CD4-positive, alpha-beta T cell treated with Interleukin-15 for 1 hour (primary cell): Measurements from ENCODE around the gene LAMTOR5.
"Not testable (repeated sequence)": the region's sequence is repeated elsewhere in the genome, so short reads cannot be mapped to it uniquely, and the experiment has no call there.

Source experiments
- DNase-seq: peaks from one replicate; pipeline ENCODE4 v3.0.0-alpha.2; 2020

The LAMTOR5 gene

GRCh38 chr1:110407260-110408210 lies at the start of gene LAMTOR5:
Gene LAMTOR5, minus strand, starts transcription at chr1:110407694. Its CDS starts 74 bp downstream, at chr1:110407620.
- peak; percentile 91 for DNase-seq

- no peak for DNase-seq
Measured at GRCh38 chr1:110457206-110457605, 49.7 kb upstream of the LAMTOR5 start.

- no peak for DNase-seq
Measured at GRCh38 chr1:110455151-110455550, 47.7 kb upstream of the LAMTOR5 start.

GRCh38 chr1:110454328-110454727 lies 46.8 kb upstream of the LAMTOR5 start:
- DNase-seq: no peak

DNA sequence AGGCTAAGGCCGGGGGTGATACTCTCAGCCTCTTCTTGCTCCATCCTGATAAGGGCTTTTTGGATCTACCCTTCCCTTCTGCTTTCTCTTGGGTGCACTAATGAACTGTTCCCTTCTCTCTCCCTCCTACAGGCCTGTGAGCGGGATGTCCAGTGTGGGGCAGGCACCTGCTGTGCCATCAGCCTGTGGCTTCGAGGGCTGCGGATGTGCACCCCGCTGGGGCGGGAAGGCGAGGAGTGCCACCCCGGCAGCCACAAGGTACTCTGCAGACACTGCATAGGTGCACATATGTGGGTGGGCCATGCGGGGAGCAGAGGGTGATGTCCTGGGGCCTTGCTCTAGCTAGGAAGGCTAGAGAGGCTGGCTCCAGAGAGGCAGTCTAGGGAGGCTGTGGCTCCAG lies 46.3 kb upstream of the LAMTOR5 start:
- DNase-seq: no peak

DNA sequence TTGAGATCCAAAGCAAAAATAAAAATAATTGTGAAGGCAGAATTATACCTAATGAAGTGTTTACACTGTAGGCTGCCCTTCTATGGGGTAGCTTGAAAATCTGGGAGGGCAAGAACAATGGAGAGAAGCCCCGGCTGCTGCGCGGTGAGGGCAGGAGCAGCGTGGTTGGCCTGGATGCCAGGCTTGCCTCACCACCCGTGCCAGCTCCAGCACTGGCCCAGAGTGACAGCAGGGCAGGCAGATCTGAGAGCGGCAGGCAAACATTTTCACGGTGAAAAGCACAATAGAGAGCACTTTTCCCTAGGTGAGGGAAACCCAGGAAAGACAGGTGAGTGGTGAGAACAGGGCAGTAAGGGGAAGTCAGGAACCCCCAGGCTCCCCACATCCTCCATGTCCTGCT lies 44.8 kb upstream of the LAMTOR5 start:
- no peak for DNase-seq

DNA sequence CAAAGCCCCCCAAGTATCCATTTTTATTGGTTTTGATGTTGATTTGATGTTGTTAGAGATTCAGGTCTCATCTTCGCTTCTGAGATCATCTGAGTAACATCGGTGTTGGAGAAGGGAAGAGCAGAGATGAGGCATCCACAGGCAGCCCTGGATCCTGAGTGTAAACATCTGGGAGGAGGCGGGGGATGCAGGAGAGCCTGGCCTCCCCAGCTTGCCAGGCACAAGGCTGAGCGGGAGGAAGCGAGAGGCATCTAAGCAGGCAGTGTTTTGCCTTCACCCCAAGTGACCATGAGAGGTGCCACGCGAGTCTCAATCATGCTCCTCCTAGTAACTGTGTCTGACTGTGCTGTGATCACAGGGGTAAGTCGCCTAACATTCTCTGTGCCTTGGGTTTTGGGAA lies 43.4 kb upstream of the LAMTOR5 start, which contains the start of gene PROK1:
Gene PROK1 (plus strand): TSS at position 221 of the 400 bp plus-strand sequence. CDS start 68 bp downstream, at position 289.
- no peak for DNase-seq

DNA sequence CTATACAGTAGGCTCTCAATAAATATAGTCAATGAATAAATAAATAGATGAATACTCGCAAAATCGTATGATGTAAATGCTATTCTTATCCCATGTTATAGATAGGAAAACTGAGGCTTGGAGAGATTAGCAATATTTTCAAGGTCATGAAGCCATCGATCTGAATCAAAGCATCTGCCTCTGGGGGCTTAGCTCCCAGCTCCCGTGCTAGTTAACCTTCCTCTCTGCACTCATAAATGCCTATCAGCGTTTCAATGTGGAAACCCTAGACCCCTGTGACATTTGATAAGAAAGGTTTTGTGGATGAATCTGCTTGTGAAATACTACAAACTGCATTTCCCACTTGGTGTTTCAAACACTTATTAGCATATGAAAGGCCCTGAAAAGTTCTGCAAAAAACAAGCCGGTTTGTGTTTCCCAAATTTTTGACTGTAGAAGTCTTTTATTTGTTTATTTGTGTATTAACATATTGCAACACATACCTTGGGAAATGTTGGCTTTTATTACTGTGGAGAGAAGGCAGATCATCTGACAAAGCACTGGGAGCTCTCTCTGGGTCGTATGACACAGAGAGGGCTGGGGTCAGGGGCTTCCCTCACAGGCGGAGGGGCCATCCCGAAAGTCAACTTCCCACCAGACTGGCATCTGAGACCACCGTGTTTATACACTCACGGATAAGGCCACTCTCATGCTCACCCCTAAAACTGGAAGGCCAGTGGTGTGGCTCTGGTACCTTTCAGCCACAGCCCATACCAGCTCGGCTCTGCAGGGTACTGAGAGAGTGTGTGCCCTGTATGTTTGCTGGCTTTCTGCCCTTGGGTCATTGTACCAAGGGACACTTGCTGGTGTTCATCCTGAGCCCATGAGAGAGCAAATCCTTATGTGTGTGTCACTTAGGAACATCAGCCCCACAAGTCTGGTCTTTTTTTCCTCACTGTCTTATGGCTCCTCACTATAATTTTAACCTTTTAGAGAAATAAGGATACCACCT lies 42.5 kb upstream of the LAMTOR5 start:
- DNase-seq: no peak

- DNase-seq: no peak
Measured at GRCh38 chr1:110444561-110444960, 37.1 kb upstream of the LAMTOR5 start.

DNA sequence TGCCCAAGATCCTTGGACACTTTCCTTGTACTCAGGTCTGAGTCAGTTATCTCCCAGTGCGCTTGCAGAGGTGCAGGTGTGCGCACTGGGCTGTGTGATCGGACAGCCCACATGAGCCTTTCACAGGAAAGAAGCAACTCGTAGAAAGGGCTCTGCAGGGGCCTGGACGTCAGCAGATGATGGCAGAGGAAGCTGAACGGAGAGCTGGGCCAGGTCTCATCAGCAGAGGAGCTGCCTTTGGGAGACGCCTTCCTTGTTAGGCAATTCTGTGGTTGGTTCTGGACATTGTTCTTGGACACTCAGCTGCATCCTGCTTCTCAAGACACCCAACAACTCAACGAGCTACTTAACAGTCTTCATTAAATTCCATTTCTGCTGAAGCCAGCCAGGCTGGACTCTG lies 36.0 kb upstream of the LAMTOR5 start:
- no peak for DNase-seq

DNA sequence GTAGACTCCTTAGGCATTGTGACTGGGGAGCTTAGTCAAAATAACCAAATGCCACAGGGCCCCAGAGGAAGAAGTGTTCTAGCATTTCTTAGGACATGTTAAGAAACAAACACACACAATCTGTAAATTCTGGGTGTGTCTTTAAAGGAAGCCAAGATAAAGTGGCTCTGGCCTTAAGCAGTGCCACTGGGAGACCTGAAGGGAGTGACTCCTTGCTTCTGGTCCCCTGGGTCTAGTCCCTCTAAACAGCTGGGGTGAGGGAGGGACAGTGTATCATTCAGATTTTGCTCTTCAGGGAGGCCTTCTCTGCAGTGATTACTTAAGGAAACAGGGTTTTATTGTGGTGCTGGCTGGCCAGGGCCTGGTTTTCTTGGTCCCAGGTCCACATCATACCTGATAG lies 34.4 kb upstream of the LAMTOR5 start:
- DNase-seq: no peak

DNA sequence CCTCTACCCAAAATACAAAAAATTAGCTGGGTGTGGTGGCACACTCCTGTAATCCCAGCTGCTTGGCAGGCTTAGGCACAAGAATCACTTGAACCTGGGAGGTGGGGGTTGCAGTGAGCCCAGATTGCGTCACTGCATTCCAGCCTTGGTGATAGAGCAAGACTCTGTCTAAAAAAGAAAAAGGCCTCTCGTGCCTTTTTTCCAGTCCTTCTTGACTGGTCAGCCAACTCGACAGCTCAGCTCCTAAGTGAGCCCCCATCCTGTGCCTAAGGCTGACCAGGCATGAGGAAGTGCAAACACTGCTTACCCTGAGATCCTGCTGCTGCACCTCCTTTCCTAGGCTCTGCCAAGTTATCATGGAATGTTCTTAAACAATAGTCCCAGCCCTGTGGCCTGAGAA lies 33.4 kb upstream of the LAMTOR5 start:
- DNase-seq: no peak

- DNase-seq: not testable (repeated sequence)
Measured at GRCh38 chr1:110439873-110440272, 32.4 kb upstream of the LAMTOR5 start.

- DNase-seq: no peak
Measured at GRCh38 chr1:110438893-110439292, 31.4 kb upstream of the LAMTOR5 start.

DNA sequence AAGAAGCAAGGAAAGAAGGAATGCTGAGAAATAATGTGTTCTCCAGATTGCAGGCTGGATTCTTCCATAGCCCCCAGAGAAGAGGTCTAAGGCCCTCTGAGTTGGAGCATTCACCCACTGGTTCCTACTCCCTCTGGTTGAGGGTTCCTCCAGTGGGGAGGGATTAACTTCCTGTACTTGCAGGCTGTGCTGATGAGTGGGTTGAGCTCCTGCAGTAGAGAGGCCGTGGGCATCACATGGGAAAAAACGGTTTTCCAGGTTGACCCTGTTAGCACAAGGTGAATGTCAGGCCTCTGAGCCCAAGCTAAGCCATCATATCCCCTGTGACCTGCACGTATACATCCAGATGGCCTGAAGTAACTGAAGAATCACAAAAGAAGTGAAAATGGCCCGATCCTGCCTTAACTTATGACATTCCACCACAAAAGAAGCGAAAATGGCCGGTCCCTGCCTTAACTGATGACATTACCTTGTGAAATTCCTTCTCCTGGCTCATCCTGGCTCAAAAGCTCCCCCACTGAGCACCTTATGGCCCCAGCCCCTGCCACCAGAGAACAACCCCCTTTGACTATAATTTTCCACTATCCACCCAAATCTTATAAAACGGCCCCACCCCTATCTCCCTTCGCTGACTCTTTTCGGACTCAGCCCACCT lies 30.3 kb upstream of the LAMTOR5 start:
- DNase-seq: not testable (repeated sequence)

DNA sequence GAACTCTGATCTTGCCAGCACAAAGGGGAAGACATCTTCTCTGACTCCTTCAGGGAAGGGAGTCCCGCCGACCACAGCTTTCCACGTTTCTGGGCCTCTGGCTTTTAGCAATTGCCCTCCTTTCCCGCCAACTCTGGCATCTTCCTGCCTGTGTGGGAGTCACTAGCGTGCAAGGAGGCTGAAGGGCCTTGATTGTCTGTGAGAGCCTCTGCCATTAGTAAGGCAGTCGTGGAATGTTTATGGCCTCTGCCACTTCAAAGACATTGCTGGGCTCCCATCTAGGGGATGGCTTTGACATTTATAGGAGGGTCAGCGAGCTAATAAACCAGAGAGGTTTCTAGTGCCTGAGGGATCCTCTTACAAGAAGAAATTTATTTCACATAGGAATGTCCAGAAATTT lies 29.1 kb upstream of the LAMTOR5 start:
- DNase-seq: no peak

DNA sequence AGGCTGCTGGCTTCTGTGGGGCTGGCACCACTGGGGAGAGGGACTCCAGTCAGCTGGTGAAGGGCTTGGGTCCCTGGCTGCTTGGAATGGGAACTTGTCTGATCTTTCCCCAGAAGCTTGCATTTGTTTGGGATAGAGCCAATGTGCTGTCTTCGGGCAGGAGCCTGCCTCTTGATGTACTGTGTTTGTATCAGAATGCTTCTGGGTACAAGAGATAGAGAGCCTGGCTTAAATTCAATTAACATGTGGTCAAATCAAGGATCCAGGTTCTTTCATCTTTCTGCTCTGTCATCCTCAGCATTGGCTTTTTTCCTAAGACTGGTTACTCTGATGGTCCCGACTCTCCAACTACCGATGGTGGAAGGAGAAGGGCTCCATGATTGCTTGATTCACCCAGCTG lies 27.5 kb upstream of the LAMTOR5 start:
- no peak for DNase-seq

DNA sequence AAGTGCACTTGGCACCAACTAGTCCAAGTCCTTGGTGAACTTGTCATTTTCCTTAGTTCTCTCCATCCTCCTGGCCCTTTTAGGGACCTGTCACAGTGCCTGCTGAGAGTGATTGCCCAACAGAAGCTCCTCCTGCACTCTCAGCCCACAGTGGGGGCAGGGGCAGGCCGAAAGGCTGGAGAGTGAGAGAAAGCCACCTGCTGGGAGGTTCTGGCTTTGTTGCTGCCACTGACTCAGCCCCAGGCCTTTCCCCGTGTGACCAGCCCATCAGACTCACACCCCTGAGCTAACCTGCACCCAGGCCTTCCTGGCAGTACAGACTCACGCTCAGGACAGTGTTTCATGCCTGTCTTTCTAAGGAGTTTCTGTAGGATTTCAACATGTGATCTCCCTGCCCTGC lies 26.3 kb upstream of the LAMTOR5 start:
- peak; percentile 48 for DNase-seq

GRCh38 chr1:110433213-110433612 lies 25.7 kb upstream of the LAMTOR5 start:
- DNase-seq: no peak

DNA sequence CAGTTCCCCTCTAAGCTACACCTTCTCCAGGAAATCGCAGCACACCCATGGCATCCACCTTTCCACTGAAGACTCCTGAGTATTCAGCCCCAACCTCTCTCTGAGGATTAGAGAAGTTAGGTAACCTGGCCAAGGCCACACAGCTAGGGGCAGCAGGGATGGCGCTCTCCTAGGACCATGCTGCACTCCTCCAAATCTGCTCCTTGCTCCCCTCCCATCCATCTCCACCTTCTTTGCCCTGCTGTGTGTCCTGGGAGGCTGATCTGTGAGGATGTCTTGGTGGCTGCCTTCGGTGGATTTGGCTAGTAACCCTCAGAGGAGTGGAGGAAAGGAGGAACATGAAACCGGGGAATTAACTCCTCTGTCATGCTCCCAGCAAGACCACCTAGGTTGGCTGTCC lies 23.4 kb upstream of the LAMTOR5 start:
- DNase-seq: no peak

- DNase-seq: no peak
Measured at GRCh38 chr1:110430366-110430765, 22.9 kb upstream of the LAMTOR5 start.

GRCh38 chr1:110428946-110429345 lies 21.5 kb upstream of the LAMTOR5 start:
- no peak for DNase-seq

DNA sequence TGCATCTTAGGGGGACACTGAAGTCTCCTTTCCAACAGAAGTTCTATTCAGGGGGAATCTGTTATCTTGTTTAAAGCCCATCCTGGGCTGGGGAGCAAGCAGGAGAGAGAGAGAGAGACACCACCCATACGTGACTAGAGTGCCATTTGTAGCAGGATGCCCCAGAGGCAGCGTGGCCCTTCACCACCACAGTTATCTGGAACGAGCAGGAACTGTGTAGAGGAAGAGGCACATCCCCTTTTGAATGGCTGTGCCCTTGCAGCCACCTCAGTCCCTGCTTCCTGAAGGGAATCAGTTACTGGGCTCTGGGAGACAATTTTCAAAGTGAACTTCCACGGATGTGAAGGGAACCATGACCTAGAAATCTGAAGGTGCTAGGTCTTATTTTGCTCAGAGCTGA lies 19.4 kb upstream of the LAMTOR5 start:
- no peak for DNase-seq
